Fibroblast of skin of right quadriceps (primary cell): ENCODE results near the gene PPP1R9B.
A peak's percentile ranks its signal among the peaks of the same experiment; 100 is the strongest.

Source experiments
- DNase-seq: peaks from one replicate; pipeline ENCODE4 v3.0.0-alpha.2; 2013

Gene PPP1R9B

DNA sequence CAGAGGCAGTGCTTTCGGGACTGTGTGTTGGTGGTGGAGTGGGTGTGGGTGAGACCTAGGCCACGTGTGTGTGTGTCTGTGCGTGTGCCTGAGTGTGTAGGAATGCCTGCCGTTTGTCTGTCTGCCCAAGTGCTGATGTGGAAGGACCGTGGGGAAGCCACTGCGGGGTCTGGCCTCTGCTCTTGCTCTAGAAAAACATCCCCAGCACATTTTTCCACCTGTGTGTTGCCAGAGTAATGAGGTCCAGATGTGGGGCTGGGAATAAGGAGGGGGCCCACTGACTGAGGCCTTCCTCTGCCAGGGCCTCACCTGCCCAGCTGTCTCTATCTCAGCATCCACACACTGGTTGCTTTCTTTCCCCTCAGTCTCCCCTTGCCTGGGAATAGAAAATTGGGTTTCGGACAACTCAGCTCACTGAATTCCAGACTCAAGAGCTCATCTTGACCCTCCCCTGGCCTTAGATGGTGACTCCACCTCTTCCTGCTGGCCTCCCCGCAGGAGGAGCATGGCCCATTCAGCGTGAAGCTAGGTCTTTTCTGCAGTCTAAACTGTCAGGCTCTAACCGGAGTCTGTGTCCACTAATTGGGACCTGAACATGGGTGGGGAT, 23.0 kb upstream of the PPP1R9B start:
- DNase-seq: peak; percentile 85

GRCh38 chr17:50172936-50173334, 22.5 kb upstream of the PPP1R9B start:
- no peak for DNase-seq

DNA sequence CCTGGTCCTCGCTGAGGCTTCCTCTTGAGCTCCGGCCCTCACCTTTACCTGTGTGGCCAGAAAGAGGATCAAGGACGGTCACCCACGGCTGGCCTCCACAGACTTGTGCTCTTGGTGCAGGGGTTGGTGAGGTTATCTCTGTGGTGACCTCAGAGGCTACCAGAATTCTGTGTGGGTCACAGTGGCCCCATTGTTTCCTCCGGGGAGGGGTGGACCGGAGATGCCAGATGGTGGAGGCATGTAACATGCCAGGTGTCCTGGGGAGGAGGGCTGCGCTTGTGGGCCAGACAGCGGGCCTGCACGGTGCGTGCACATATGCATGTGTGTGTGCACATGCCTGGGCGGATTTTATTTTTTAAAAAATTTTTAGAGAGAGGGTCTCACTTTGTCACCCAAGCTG, 21.7 kb upstream of the PPP1R9B start:
- no peak for DNase-seq

GRCh38 chr17:50171371-50172071, 21.0 kb upstream of the PPP1R9B start:
- DNase-seq: no peak

DNA sequence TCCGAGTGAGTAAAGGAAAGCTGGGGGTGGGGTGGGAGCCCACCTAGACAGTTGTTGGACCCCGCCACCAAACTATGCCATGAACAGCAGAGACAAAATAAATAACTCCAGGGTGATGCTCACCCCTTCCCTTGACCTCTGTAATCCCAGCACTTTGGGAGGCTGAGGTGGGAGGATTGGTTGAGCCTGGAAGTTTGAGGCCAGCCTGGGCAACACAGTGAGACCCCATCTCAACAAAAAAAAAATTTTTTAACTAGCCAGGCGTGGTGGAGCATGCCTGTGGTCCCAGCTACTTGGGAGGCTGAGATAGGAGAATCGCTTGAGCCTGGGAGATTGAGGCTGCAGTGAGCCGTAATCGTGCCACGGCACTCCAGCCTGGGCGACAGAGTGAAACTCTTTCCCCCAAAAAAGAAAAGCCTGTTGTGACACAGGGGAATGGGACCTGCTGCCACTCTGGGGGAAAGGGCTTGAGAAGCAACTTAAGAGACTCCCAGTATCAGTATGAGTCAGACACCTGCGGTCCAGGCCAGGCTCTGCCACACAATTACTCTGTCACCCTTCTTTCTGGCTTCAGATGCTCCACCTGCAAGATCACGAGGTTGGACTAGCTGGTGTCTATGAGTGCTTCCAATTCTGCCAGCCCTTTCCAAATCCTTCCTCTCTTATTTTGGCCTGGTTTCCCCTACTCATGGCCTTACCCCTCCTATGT, 20.3 kb upstream of the PPP1R9B start:
- no peak for DNase-seq

GRCh38 chr17:50169881-50170459, 19.5 kb upstream of the PPP1R9B start:
- no peak for DNase-seq

GRCh38 chr17:50169121-50169764, 18.8 kb upstream of the PPP1R9B start:
- peak; percentile 81 for DNase-seq

GRCh38 chr17:50168319-50168718, 17.8 kb upstream of the PPP1R9B start:
- DNase-seq: no peak

- DNase-seq: no peak
Measured at GRCh38 chr17:50167371-50167770, 16.9 kb upstream of the PPP1R9B start.

DNA sequence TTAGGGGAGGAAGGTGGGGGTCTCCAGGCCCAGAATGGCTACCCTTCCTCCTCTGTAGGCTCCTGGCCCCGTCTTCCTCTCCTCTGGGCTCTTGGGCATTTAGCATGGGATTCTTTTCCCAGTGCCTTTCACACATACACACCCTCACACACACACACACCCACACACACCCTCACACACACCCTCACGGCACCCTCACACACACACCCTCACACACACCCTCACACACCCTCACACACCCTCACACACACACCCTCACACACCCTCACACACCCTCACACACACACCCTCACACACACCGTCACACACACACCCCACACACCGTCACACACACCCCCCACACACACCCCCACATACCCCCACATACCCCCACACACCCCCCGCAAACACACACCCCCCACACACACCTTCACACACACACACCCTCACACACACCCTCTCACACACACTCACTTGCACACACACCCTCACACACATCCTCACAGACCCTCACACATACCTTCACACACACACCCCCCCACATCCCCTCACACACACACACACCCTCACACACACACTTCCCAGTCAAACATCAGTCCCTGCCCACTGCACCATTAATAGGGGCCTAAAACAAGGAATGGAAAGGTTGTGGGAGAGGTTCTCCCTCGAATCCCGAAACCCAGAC, 16.2 kb upstream of the PPP1R9B start:
- no peak for DNase-seq

GRCh38 chr17:50165867-50166517, 15.5 kb upstream of the PPP1R9B start, which contains the start of gene SGCA:
SGCA (plus strand) TSS chr17:50166005; CDS start chr17:50166041, 36 bp downstream.
- DNase-seq: no peak

- no peak for DNase-seq
Measured at GRCh38 chr17:50165466-50165865, 15.0 kb upstream of the PPP1R9B start.

DNA sequence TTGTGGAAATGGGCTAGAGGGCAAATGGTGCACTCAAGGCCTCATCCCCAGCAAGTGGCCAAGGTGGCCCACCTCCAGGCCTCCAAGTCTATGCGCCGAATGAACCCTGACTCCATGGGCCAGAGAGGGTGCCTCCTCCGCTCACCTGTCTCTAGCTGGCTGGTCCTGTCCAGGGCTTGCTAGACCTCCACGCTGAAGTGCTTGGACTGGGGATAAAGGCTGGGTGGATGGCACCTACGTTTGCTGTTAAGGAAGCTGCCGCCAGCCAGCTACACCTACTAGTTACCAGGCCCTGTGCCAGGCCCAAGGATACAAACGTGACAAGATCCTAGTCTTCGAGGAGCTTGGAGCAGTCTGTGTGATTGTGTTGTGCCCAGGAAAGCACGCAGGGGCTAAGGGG, 14.6 kb upstream of the PPP1R9B start:
- DNase-seq: no peak

GRCh38 chr17:50164697-50164988, 14.2 kb upstream of the PPP1R9B start:
- DNase-seq: no peak

DNA sequence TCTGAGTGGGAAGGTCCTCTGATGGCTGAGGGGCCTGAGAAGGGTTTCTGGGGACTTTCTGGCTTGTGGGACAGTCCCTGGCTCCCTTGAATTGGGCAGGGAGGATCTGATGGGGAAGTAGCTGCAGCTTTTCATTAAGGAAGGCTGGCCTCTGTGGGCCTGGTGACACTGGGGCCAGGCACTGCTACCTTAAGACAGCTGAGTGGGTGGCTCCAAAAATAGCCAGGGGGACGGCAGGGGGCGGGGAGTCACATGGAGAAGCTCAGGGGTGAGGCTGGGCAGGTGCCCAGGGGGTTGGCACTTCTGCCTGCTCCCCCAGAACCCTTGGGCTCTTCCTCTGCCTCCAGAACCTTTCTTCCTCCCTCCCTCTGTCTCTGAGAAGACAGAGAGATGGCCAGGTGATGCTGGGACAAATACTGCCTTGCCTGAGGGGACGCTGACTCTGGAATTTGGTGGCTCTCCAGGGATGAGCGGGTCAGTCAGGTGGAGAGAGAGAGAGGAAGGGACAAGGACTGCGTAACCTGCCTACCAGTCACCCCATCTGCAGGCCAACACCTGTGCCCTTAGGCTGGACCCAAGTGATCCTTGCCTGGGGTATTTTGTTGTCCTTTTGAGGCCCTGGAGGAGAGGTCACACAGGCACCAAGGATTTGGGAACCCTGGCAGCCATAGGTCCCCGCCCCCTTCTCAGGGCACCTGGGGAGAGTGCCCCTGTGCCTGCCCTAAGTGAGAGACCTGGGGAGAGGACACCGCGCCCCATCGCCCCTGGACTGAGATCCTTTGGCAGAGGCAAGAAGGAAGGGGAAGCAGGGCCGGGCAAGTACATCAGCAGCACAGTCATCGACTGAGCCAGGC, 13.6 kb upstream of the PPP1R9B start:
- DNase-seq: no peak

GRCh38 chr17:50162466-50163254, 12.2 kb upstream of the PPP1R9B start:
- DNase-seq: no peak

DNA sequence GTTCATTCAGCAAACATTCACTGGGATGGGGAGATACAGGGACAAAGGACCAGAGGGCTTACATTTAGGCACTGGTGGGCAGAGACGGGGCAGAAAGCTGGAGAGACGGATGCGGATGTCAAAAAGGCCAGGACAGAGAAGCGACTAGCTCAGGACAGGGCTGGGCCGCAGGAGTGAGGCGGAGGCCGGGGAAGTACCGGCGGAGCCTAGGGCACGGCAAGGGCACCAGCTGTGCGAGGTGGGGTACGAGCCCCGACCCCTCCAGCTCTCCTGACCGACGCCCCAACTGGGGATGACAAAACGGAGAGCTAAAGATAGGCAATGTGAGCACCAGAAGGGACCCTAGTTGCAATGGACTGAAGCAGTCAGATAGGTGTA, 11.4 kb upstream of the PPP1R9B start:
- DNase-seq: no peak

- peak; percentile 93 for DNase-seq
Measured at GRCh38 chr17:50161023-50161910, 10.8 kb upstream of the PPP1R9B start.

DNA sequence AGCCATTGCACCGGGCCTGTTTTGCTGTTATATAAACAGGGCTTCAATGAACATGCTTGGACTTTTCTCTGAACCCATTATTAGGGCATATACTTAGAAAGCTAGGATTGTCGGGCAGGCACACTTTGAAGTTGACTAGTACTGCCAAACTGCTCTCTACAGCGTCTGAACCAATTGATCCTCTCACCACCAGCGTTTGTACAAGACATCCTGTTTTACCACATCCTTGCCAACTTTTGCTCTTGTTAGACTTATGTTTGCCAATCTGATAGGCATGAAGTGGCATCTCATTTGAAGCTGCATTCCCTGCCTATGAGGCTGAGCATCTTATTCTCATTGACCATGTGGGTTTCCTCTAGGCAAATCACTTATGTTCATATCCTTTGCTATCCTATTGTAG, 7.4 kb upstream of the PPP1R9B start:
- no peak for DNase-seq
